H1 (cell line): ENCODE results near the gene HSPA12A. TPM values are rescaled to one million over a fixed set of nuclear protein-coding genes. Genes with fewer than 3 reads are reported as not detected.

Source experiments
- CTCF ChIA-PET: fragments of 300-600 bp; sonication (Branson Sonifier 250); formaldehyde crosslinking; loops from one replicate; lab custom pipeline; 2021; ENCODE audit not compliant: partially characterized antibody; lab: Charles Lee
- POLR2A ChIA-PET: fragments of 300-600 bp; sonication (Branson Sonifier 250); formaldehyde crosslinking; loops from one replicate; lab custom pipeline; 2021; ENCODE audit warnings: inconsistent platforms; ENCODE audit not compliant: partially characterized antibody; lab: Charles Lee
- DNase-seq, 2 experiments: peaks; one replicate each; pipeline versions ENCODE4 v3.0.0 to v3.0.0-alpha.2; 2010 to 2022; ENCODE audit warnings: low spot score in 2 of 2, low read depth in 1 of 2, mixed read lengths in 1 of 2
- FAIRE-seq: peaks from 2 replicates; lab custom pipeline; 2011; peaks lifted over from hg19 to GRCh38; lab: Jason Lieb, UNC
- H2AFZ ChIP-seq: 2 replicates; pipeline ENCODE4 v1.8.1; 2012; ENCODE audit warnings: low read length, inconsistent platforms
- H2AK5ac ChIP-seq: 2 replicates; pipeline ENCODE4 v1.6.1; 2013; ENCODE audit warnings: low read depth, low read length
- H2BK120ac ChIP-seq: replicated peaks from 2 replicates; pipeline ENCODE3; 2013; ENCODE audit warnings: low read depth, low read length, inconsistent platforms
- H2BK12ac ChIP-seq: 2 replicates; pipeline ENCODE4 v1.6.1; 2013; ENCODE audit warnings: low read depth, low read length
- H2BK15ac ChIP-seq: 2 replicates; pipeline ENCODE4 v1.6.1; 2013; ENCODE audit warnings: low read length
- H2BK20ac ChIP-seq: 2 replicates; pipeline ENCODE4 v1.6.1; 2013; ENCODE audit warnings: low read length
- H2BK5ac ChIP-seq: 2 replicates; pipeline ENCODE4 v1.6.1; 2013; ENCODE audit warnings: low read depth, low read length
- H3K14ac ChIP-seq: 2 replicates; pipeline ENCODE4 v1.6.1; 2013; ENCODE audit warnings: inconsistent platforms; ENCODE audit not compliant: insufficient read length
- H3K18ac ChIP-seq: 2 replicates; pipeline ENCODE4 v1.6.1; 2013; ENCODE audit warnings: low read length; ENCODE audit errors: extremely low read depth
- H3K23ac ChIP-seq: 2 replicates; pipeline ENCODE4 v1.6.1; 2013; ENCODE audit warnings: inconsistent platforms; ENCODE audit not compliant: insufficient read length
- H3K23me2 ChIP-seq: 2 replicates; pipeline ENCODE4 v1.6.1; 2013; ENCODE audit warnings: low read depth, low read length
- H3K27ac ChIP-seq: 2 replicates; pipeline ENCODE4 v1.6.1; 2011; ENCODE audit warnings: low read depth, low read length, inconsistent platforms
- H3K27me3 ChIP-seq, 4 experiments: replicated peaks in 1 of 4; 1 replicate in 1 of 4; 2 replicates in 3 of 4; pipeline versions ENCODE4 v1.6.1 to v1.8.1; 2011 to 2013; ENCODE audit warnings: low read length in 3 of 4, mild to moderate bottlenecking in 3 of 4, inconsistent platforms in 2 of 4, mixed read lengths in 2 of 4, moderate library complexity in 1 of 4; ENCODE audit not compliant: control insufficient read depth in 3 of 4, insufficient read depth in 3 of 4; ENCODE audit errors: extremely low read depth in 1 of 4
- H3K36me3 ChIP-seq, 4 experiments: 2 replicates each; pipeline versions ENCODE4 v1.6.1 to v1.8.1; 2011 to 2013; ENCODE audit warnings: mild to moderate bottlenecking in 4 of 4, low read length in 3 of 4, moderate library complexity in 2 of 4, control low read depth in 1 of 4, inconsistent platforms in 1 of 4; ENCODE audit not compliant: insufficient read depth in 4 of 4, control insufficient read depth in 2 of 4
- H3K4ac ChIP-seq: replicated peaks from 2 replicates; pipeline ENCODE3; 2013; ENCODE audit warnings: low read length, low read depth, mixed read lengths, inconsistent platforms; ENCODE audit not compliant: insufficient read length
- H3K4me1 ChIP-seq, 4 experiments: replicated peaks in 1 of 4; 1 replicate in 1 of 4; 2 replicates in 3 of 4; pipeline versions ENCODE4 v1.6.1 to v1.8.1; 2011 to 2013; ENCODE audit warnings: low read length in 3 of 4, inconsistent platforms in 2 of 4, mixed read lengths in 1 of 4; ENCODE audit not compliant: insufficient read depth in 4 of 4, control insufficient read depth in 3 of 4
- H3K4me2 ChIP-seq, 2 experiments: 2 replicates each; pipeline versions ENCODE4 v1.6.1 to v1.8.1; 2011 to 2013; ENCODE audit warnings: low read depth in 2 of 2, low read length in 2 of 2, control low read depth in 1 of 2, inconsistent platforms in 1 of 2, mild to moderate bottlenecking in 1 of 2; ENCODE audit not compliant: insufficient read depth in 1 of 2
- H3K4me3 ChIP-seq, 4 experiments: fragments of 200-600, 300-600 bp in 1 of 4; sonication (generic), shearing (Covaris generic), sonication (Bioruptor Twin) in 1 of 4; 2 replicates each; pipeline versions ENCODE4 v1.5.1 to v1.8.1; 2011 to 2016; ENCODE audit warnings: low read length in 4 of 4, low read depth in 3 of 4, control low read depth in 2 of 4, inconsistent platforms in 2 of 4, mild to moderate bottlenecking in 2 of 4, mixed read lengths in 1 of 4, moderate library complexity in 1 of 4; ENCODE audit not compliant: insufficient read depth in 2 of 4; ENCODE audit errors: extremely low read depth in 1 of 4
- H3K56ac ChIP-seq: replicated peaks from 2 replicates; pipeline ENCODE3; 2013; ENCODE audit warnings: low read depth, mild to moderate bottlenecking, mixed read lengths, low read length, inconsistent platforms; ENCODE audit not compliant: insufficient read length
- H3K79me1 ChIP-seq: 2 replicates; pipeline ENCODE4 v1.6.1; 2013; ENCODE audit warnings: low read depth, low read length, control low read depth
- H3K79me2 ChIP-seq, 2 experiments: 2 replicates each; pipeline versions ENCODE4 v1.6.1 to v1.8.1; 2012 to 2013; ENCODE audit warnings: low read length in 2 of 2, mild to moderate bottlenecking in 2 of 2, inconsistent platforms in 1 of 2; ENCODE audit not compliant: insufficient read depth in 2 of 2, control insufficient read depth in 1 of 2
- H3K9ac ChIP-seq, 4 experiments: replicated peaks in 1 of 4; 1 replicate in 1 of 4; 2 replicates in 3 of 4; pipeline versions ENCODE4 v1.6.1 to v1.8.1; 2011 to 2013; ENCODE audit warnings: low read depth in 3 of 4, low read length in 3 of 4, control low read depth in 2 of 4, mild to moderate bottlenecking in 2 of 4, moderate library complexity in 2 of 4, inconsistent platforms in 1 of 4; ENCODE audit errors: extremely low read depth in 1 of 4
- H3K9me3 ChIP-seq, 2 experiments: 2 replicates each; pipeline versions ENCODE4 v1.6.1 to v1.8.1; 2012 to 2013; ENCODE audit warnings: mild to moderate bottlenecking in 2 of 2, moderate library complexity in 2 of 2, control low read depth in 1 of 2, inconsistent platforms in 1 of 2, low read depth in 1 of 2, low read length in 1 of 2, mixed read lengths in 1 of 2; ENCODE audit not compliant: insufficient read depth in 2 of 2
- H4K20me1 ChIP-seq, 2 experiments: replicated peaks in 1 of 2; 2 replicates each; pipeline versions ENCODE3 to v1.8.1; 2011 to 2013; ENCODE audit warnings: inconsistent platforms in 2 of 2, low read length in 2 of 2, mild to moderate bottlenecking in 1 of 2; ENCODE audit not compliant: insufficient read depth in 2 of 2, control insufficient read depth in 1 of 2
- H4K5ac ChIP-seq: 2 replicates; pipeline ENCODE4 v1.6.1; 2013; ENCODE audit warnings: low read length, low read depth, mixed read lengths, inconsistent platforms; ENCODE audit not compliant: insufficient read length
- H4K8ac ChIP-seq: 2 replicates; pipeline ENCODE4 v1.8.0; 2013; ENCODE audit warnings: mild to moderate bottlenecking, moderate library complexity, low read length, inconsistent platforms; ENCODE audit not compliant: insufficient read depth; ENCODE audit errors: extremely low read depth
- H4K91ac ChIP-seq: replicated peaks from 2 replicates; pipeline ENCODE3; 2013; ENCODE audit warnings: low read length, mixed read lengths, inconsistent platforms; ENCODE audit not compliant: insufficient read length
- CHD2 ChIP-seq: IDR thresholded peaks from 2 replicates; pipeline ENCODE4 v1.6.1; 2012; ENCODE audit warnings: low read length, improper control_type of control experiment
- WGBS, 2 experiments: shearing (Covaris generic) in 1 of 2; methylation state at CpG; one replicate each; pipeline versions ENCODE4 v1.1.6 to v1.1.7; 2013 to 2015; ENCODE audit warnings: low lambda C conversion rate in 2 of 2, mixed read lengths in 2 of 2, inconsistent platforms in 1 of 2, low coverage in 1 of 2, missing lambda C conversion rate in 1 of 2; ENCODE audit not compliant: insufficient replicate concordance in 2 of 2, insufficient coverage in 1 of 2, insufficient read length in 1 of 2; ENCODE audit errors: extremely low coverage in 1 of 2, missing lambda C conversion rate in 1 of 2; 5-methylcytosine and 5-hydroxymethylcytosine counted together
- polyA plus RNA-seq, 7 experiments: library from polyadenylated mRNA; depleted of rRNA in 3 of 7; stranded (reverse) in 5 of 7; unstranded in 2 of 7; fragments of >200 nt in 5 of 7; fragments of 200-250 nt in 2 of 7; gene quantifications; 1 replicate in 5 of 7; 2 replicates in 1 of 7; 4 replicates in 1 of 7; pipeline versions ENCODE4 v1.2.1 to v1.2.3, GENCODE V29; 2011 to 2013; ENCODE audit warnings: missing spikeins in 2 of 7, mixed read lengths in 2 of 7
- total RNA-seq: library from RNA; stranded (reverse); fragmentation: NEBNext Ultra II Directional; extraction: Animal tissue kit (Norgen Biotek cat#: 25700); gene quantifications from 2 replicates; pipeline ENCODE4 v1.2.1, GENCODE V29; 2021

HSPA12A gene
- total and polyA plus RNA-seq, 2 of the 8 experiments (the other 6 are each of a cell fraction or from before 2014, with no cell fraction given): 3.1 to 6.9 TPM

- H3K18ac ChIP-seq: no peak overlapping the region
- H3K79me1 ChIP-seq: no peaks in the 10 kb centered on the region
- no peak overlapping the region for H3K4me2 ChIP-seq
- no peaks in the 10 kb centered on the region; a peak in 1 of 7 replicates for H3K27me3 ChIP-seq
- no peak overlapping the region for H2BK20ac ChIP-seq
- H2BK120ac ChIP-seq: no peak overlapping the region
- no peak overlapping the region for H2BK5ac ChIP-seq
- no peak overlapping the region for H4K91ac ChIP-seq
- no peaks in the 10 kb centered on the region for H4K20me1 ChIP-seq
- H3K14ac ChIP-seq: no peak overlapping the region
- DNase-seq: no peak
- H2AK5ac ChIP-seq: no peak overlapping the region
- H3K9ac ChIP-seq: no peak overlapping the region
- H3K4ac ChIP-seq: no peak overlapping the region
- no peaks in the 10 kb centered on the region for H3K36me3 ChIP-seq
- H3K9me3 ChIP-seq: peaks cover 3 to 4% of the 10 kb centered on the region in 2 experiments; a peak in 3 of 4 replicates
- no peak overlapping the region for H2AFZ ChIP-seq
- no peak overlapping the region for H3K23ac ChIP-seq
- H2BK12ac ChIP-seq: no peak overlapping the region
- H3K27ac ChIP-seq: no peak overlapping the region
- H3K23me2 ChIP-seq: no peaks in the 10 kb centered on the region
- no peak for TF ChIP-seq CHD2
- TF ChIP-seq, all 59 proteins: peak for 0
- peaks cover 0 to 7% (median 0%) of the 10 kb centered on the region in 4 experiments; a peak in 2 of 7 replicates for H3K4me1 ChIP-seq
- H4K8ac ChIP-seq: no peak overlapping the region
- no peak overlapping the region for H3K4me3 ChIP-seq
- ChIA-PET POLR2A (no interaction called here), CTCF (interaction anchor here (0.6 to 6.9 kb wide), 8 partner anchors 10 to 1097 kb away, joined by 3 to 37 read pairs (median 4); no protein-coding TSS in a partner anchor)
- WGBS, 2 experiments: 94% methylated on average over 8 of the region's 8 CpGs; no CpG with 5 or more reads in 1 of the 2 experiments
- FAIRE-seq: no peak
- no peak overlapping the region for H3K56ac ChIP-seq
- no peaks in the 10 kb centered on the region for H3K79me2 ChIP-seq
- H2BK15ac ChIP-seq: no peak overlapping the region
- no peak overlapping the region for H4K5ac ChIP-seq
Measured at GRCh38 chr10:116769791-116770190, 27.4 kb upstream of the HSPA12A start.
